ENCODE results near the gene NCAPG.
A peak's percentile ranks its signal among the peaks of the same experiment; 100 is the strongest.
"Not testable (repeated sequence)": the region's sequence is repeated elsewhere in the genome, so short reads cannot be mapped to it uniquely, and the experiment has no call there.

Gene NCAPG

DNA sequence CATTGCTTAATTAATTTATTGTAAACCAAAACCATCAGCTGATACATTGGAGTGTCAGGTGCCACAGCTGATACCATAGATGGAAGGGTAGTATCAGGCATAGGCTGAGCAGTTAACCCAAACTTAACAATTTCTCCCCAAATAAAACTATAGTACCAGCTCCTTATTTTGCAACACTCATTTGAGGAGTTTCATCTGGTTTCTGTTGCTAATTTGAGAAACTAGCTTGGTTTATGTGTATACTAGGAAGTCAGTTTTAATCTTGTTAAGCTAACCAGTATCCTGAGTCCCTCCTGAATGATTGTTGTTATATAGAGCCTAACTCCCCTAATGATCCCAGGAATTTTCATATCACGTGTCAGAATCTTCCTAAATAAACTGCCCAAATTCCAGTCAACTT is 13.0 kb upstream of the NCAPG start:
- DNase-seq = no peak

DNA sequence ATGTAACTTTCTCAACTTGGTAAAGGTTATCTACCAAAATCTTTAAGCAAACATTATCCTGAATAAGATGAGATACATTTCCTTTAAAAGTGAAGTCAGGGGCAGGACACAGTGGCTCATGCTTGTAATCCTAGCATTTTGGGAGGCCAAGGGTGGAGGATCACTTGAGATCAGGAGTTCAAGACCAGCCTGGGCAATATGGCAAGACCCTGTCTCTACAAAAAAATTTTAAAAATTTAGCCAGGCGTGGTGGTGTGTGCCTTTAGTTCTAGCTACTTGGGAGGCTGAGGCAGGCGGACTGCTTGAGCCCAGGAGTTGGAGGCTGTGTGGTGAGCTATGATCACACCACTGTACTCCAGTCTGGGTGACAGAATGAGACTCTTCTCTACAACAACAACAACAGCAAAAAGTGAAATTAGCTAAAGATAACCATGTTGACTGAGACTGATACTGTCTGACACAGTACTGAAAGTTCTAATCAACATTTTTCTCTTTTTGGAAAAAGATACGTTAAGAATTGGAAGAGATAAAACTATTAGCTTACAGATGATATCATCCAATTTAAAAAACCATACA is 5.1 kb upstream of the NCAPG start:
- DNase-seq = no peak

DNA sequence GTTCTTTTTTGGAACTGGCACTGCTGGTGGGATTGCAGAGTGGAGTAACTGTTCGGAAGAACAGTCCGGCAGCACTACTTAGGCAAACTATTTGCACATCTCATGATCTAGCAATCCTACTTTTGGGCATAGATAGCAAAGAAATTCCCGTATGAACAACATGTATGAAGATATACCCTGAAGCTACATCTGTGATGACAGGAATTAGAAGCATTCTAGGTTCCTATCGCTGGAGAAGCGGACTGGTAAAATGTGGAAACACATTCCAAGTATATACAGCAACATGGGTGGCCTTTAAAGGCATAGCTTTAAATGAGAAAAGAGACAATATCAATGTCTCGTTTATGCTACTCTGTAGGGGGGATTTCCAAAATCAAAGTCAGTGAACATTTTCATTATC is 3.3 kb upstream of the NCAPG start:
- no peak for DNase-seq

DNA sequence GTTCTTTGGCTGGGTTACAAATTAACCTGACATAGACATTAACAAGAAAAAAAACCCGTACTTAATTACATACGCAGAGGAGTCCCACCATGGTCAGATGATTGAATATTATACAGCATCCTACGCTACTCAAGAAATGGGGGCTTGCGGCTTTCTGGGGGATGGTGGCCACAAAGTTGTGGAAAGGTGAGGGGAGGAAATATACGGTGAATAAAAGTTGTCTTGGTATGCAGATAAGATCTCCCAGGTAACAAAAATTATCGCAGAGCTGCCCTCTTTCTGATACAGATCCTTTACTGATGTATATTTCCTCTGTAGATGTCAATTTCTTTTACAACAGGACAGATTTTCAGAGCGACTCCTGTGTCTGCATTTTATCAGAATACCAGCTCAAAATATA is 1.1 kb upstream of the NCAPG start:
- DNase-seq = no peak

DNA sequence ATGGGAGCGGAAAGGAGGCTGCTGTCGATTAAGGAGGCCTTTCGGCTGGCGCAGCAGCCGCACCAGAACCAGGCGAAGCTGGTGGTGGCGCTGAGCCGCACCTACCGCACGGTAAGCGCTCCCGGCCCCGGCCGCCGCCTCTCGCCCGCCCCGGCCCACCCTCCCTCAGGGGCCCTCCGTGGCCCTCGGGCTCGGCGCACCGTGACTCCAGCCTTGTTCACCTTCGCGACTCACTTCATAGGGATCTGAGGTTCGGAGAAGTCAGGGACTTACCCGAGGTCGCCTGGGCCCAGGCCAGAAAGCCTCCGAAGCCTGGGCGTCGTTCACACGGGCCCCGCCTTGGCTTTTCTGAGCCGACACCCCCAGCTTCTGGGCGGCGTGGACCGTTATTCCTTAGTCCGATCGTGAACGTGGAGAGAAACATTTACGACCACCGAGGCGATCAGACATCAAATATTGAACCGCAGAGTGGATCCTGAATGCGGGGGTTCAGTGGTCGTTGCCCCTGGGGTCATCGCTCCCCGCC is 362 bp downstream of the NCAPG start:
- no peak for DNase-seq

DNA sequence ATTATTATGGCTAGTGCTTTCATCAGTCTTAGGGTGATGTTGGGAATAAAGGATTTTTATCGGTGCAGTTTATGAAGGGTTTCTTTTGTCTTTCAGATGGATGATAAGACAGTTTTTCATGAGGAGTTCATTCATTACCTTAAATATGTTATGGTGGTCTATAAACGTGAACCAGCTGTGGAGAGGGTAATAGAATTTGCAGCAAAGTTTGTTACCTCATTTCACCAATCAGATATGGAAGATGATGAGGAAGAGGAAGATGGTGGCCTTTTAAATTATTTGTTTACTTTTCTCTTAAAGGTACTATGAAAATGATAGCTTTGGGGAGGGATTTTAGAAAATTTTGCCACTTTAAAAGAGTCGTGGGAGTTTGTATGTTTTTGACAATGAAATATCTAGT is 1.3 kb downstream of the NCAPG start:
- no peak for DNase-seq

DNA sequence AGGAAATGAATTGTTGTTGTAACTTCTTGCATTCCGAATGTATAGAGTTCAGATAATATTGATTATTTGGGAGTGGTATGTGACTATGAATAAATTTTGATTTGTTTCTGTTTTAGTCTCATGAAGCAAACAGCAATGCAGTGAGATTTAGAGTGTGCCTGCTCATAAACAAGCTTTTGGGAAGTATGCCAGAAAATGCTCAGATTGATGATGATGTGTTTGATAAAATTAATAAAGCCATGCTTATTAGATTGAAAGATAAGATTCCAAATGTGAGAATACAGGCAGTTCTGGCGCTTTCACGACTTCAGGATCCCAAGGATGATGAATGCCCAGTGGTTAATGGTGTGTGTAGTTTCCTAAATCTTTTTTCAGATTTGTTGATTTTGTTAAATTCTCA is 2.0 kb downstream of the NCAPG start:
- DNase-seq = no peak

DNA sequence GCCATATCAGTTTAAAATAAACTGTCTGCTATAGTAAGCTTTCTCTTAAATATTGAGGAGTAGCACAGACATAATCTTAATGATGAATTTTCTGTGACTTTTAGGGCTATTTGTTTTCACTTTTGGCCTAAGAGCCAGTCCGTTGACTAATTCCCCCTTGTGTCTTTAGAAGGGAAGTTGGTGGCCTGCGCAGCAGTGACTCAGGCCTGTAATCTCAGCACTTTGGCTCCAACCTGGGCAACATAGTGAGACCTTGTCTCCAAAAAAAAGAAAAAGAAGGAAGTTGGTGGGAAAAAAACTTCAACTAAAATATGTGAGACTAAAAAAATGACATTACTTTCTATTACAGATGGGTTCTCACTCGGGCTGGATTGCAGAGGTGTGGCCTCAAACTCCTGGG is 3.4 kb downstream of the NCAPG start:
- DNase-seq = no peak

DNA sequence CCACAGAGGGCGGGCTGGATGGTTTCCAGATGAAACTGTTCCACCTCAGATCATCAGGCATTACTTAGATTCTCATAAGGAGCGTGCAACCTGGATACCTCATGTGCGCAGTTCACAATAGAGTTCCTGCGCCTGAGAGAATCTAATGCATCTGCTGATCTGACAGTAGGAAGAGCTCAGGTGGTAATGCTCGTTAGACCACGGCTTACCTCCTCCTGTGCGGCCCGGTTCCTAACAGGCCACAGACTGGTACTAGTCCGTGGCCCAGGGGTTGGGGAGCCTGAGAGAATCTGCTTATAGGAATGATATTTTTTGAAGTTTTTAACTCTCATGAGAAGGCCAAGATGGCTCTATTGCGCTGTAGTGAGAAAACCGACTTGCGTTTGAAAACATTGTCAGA is 5.4 kb downstream of the NCAPG start:
- DNase-seq = no peak

DNA sequence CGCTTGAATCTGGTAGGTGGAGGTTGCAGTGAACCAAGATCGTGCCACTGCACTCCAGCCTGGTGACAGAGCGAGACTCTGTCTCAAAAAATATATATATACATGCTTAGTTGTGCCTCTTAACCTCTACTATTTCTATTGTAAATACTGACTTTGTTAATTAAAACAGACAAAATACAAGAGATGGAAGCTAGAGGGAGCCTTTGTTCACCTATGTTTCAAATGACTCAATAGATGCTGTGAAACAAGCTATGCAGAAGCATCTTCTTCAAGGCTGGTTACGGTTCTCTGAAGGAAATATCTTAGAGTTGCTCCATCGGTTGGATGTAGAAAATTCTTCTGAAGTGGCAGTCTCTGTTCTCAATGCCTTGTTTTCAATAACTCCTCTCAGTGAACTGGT is 6.2 kb downstream of the NCAPG start:
- peak; percentile 10 for DNase-seq

DNA sequence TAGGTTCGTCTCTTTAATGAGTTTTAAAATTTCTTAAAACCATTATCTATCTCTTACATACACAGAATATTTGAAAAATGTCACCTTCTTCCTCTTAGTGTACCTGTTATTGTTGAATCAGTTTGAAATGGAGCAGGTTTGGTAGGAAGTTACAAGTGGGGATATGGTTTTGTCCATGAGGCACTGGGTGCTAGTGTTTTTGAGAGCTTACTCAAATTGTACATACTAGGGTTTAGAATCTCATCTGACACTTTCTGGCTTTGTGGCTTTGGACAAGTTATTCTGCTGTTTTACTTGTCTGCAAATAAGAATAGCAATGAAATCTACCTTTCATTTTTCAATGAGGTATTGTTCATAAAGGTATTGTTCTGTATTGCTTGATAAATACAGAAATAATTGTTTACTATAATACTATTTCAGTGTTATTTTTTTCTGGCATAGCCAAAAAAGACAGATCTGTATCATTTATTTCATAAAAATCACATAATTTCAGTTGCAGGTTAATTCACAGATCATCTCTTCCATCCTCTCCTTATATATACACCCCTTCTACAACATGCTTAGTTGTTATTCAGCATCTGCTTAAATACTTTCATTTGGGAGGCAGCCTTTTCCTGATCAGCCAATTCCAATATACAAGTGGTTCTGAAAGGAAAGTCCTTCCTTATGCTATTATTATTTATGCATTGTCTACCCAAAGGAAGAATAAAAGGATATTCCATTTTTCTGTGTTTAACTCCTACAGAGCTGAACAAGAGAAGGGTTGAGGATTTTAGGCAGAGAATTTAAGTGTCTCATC is 13.3 kb downstream of the NCAPG start:
- DNase-seq = no peak

DNA sequence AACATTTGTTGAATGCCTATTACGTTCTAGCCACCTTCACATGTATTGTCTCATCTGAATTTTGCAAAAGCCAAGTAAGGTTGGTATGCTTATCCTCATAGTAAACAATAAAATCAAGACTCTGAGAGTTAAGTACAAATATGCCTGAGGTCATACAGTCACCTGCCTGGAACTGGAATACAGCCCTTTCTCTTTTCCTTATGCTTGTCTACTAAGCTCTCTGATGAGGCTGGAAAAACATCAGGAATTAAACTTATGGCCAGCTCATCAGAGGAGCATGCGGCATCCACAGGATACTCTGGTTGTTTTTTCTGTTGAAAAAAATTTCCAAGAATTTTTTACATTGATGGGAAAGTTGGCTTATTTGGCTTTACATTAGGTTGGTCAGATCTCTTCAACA is 35.5 kb downstream of the NCAPG start:
- DNase-seq = no peak

DNA sequence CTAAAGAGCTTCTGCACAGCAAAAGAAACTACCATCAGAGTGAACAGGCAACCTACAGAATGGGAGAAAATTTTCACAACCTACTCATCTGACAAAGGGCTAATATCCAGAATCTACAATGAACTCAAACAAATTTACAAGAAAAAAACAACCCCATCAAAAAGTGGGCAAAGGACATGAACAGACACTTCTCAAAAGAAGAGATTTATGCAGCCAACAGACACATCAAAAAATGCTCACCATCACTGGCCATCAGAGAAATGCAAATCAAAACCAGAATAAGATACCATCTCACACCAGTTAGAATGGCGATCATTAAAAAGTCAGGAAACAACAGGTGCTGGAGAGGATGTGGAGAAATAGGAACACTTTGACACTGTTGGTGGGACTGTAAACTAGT is 39.5 kb downstream of the NCAPG start:
- DNase-seq = not testable (repeated sequence)

DNA sequence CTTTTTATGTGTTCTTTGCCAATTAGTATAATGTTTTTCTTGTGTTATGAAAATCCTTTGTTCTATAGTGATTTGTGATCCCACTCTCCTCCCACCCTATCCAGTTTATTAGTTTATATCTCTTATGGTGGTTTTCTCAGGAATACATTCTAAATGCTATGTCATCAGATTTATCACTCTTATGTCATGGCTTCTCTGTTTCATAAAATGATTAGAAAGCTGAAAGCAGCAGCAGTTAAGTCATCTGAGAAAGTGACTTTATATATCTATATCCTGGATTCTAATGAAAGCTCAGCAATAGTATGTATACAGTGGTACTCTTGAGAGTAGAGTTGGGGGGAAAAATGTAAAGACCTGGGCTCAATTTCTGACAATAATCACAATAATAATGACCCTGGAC is 41.2 kb downstream of the NCAPG start:
- no peak for DNase-seq

DNA sequence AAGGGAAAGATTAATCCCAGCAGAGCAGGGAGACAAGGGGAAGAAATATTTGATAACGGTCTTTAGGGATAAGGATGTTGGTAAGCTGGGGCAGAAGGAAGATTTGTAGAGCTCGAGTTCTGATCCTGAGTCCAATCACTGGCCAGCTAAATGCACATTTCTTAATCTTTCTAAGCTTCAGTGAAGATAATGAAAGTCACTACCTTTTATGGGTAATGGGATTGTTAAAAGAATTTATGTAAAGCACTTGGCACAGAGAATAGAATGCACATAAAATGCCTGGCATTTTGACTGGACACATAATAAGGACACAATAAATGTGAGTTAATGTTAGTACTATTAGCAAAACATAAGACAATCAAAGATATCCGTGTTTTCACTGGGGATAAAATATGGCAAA is 43.3 kb downstream of the NCAPG start:
- DNase-seq = no peak

DNA sequence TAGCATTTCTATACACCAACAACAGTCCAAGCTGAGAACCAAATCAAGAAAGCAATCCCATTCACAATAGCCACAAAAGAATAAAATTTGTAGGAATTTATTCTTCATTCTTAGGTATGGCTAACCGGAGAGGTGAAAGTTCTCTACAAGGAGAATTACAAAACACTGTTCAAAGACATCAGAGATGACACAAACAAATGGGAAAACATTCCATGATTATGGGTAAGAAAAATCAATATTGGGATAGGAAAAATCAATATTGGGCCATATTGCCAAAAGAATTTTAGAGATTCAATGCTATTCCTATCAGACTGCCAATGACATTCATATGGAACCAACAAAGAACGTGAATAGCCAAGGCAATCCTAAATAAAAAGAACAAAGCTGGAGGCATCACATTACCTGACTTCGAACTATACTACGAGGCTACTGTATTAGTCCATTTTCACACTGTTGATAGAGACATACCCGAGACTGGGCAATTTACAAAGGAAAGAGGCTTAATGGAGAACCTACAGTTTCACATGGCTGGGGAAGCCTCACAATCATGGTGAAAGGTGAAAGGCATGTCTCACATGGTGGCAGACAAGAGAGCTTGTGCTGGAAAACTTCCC is 49.1 kb downstream of the NCAPG start:
- DNase-seq = no peak

DNA sequence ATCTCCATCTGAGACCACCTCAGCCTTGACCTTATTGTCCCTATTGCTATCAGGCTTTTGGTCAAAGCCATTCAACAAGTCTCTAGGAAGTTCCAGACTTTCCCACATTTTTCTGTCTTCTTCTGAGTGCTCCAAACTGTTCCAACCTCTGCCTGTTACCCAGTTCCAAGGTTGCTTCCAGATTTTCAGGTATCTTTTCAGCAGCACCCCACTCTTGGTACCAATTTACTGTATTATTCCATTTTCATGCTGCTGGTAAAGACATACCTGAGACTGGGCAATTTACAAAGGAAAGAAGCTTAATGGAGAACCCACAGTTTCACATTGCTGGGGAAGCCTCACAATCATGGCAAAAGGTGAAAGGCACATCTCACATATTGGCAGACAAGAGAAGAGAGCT is 51.1 kb downstream of the NCAPG start:
- DNase-seq = not testable (repeated sequence)

DNA sequence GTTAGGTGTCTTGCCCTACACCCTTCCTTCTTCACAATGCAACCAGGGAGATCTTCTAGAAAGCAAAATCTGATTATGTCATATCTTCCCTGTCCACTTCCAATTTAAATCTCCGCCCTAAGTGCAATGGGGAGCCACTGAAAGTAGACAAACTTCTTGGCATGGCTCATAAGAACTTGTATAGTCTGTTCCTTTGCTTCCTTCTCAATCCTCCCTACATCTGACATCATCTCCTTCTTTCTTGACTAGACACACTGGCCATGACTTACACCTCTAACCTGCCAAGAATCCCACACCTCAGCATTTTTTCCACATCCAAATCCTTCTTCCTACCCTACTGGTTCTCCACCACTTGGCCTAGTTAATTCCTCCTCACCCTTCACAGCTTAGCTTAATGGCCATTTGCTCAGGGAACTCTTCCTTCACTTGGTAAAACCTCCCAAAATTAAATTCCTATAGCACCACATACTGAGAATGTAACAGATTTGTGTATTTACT is 55.1 kb downstream of the NCAPG start:
- no peak for DNase-seq

DNA sequence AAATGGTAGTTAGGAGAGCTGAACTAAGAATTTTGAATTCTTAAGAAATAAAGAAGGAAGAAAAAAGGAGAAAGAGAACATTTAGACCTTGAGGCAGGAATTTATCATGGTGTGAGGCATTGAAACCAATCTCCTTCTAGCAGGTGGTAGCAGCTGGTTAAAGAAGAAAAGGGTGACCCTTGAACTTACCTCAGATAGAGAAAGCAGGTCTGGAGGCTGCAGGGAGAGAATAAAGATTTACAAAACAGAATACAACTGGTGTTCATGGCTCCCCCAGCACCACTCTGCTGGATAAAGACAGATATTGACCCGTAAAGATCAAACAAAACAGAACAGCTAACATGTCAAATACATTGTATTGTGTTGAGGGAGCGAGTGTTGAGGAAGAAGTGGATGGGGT is 56.0 kb downstream of the NCAPG start:
- no peak for DNase-seq

DNA sequence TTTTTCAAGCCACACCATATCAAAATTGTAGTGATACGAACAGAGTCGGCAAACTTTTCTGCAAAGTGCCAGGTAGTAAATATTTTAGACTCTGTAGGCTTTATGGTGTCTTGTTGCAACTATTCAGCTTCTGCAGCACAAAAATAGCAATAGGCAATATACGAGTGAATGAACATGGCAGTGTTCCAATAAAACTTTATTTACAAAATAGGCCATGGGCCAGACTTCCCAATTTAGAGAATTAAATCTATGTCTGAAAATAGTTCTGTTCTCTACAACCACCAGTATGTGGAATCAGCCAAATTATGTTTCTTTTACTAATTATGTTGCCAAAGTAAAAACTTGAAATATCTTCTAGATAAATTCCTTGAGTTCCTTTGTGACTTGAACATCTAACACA is 56.5 kb downstream of the NCAPG start:
- no peak for DNase-seq

DNA sequence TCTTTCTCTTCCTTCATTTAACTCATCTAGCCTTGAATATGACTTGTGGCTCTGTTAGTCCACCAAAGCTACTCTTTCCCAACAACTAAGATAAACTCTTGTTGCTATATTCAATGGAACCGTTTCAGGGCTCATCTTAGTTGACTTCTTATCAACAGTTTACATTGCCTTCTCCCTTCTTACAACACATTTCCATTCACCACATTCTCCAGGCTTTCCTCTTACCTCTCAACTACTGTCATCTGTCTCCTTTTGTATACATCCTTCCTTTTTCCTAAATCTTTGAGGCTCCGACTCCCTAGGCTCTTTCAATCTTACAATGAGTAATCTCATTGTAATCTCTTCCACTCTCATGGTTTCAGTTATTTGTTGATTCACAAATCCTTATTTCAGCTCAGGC is 58.5 kb downstream of the NCAPG start:
- no peak for DNase-seq

DNA sequence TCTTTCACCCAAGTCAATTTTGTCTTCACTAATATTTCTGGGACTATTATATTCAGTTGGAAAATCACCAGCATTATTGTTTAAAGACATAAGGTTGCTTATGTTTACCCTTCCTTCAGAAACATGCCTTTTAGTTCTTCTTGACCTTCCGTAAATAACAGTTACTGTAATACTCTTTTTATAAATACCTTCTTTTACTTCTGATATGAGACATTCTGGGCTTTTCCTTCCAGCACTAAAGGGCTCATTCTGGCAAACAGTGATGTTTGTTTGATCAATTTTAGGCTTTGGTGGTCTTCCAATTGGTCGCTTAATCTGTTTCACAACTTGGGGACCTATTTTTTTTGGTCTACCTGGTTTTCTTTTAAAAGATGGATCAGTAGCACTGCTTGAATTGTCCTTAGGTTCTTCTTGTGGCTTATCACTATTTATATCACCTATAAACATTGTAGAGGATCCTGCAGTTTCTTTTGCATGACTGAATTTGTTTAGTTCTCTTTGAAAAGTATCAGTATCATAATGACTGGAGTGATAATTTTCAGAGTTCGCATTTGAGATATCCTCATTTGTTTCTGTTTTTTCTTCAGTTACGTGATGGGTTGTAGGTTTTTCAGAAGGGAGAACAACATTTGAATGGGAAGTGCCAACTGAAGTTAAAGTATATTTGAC is 64.8 kb downstream of the NCAPG start:
- no peak for DNase-seq

DNA sequence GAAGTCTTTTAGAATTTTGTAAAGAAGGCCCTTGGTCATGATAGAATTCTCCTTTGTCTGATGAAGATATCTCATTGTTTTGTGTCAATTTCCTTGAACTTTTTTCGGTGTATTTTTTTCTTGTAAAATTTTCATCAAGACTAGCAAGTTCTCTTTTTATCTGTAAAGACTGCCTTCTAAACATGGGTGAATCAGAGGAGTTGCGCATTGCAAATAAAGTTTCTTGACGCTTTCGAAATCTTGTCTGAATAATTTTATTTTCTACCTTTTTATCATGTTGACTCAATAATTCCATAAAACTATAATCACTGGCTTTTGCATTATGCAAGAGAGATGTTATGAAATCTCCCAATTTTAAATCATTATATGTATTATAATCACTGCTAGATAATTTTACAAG is 66.2 kb downstream of the NCAPG start:
- DNase-seq = no peak

DNA sequence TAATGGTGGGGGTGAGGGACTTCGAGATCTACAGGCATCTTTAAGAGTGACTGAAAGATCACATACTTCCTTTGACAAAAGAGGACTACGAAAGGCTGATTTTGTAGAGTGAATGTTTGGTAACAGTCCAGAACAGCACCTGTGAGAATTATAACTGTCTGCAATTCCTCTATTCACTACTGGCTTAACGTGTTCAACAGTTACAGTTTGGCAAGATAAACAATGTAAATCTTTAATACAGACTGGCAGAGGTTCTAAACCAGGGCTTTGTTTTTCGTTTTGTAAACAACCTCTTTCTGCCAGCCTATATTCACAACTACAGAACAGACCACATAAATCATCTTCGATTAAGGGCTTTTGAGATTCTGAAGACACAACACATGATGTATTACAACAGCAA is 66.9 kb downstream of the NCAPG start:
- DNase-seq = no peak
